ENCODE data around the gene B3GALT6. TPM values are rescaled to one million over a fixed set of nuclear protein-coding genes. Genes with fewer than 3 reads are reported as not detected.
A peak's percentile ranks its signal among the peaks of the same experiment; 100 is the strongest.

The B3GALT6 gene
- total RNA-seq, 1 experiment from 2014 or later = 74.0 TPM

- BruUV-seq (replicated peaks) = no TSS peak
- no peak for ATAC-seq
These were observed 20.2 kb upstream of the B3GALT6 start for GRCh38 chr1:1211541-1212441.

DNA sequence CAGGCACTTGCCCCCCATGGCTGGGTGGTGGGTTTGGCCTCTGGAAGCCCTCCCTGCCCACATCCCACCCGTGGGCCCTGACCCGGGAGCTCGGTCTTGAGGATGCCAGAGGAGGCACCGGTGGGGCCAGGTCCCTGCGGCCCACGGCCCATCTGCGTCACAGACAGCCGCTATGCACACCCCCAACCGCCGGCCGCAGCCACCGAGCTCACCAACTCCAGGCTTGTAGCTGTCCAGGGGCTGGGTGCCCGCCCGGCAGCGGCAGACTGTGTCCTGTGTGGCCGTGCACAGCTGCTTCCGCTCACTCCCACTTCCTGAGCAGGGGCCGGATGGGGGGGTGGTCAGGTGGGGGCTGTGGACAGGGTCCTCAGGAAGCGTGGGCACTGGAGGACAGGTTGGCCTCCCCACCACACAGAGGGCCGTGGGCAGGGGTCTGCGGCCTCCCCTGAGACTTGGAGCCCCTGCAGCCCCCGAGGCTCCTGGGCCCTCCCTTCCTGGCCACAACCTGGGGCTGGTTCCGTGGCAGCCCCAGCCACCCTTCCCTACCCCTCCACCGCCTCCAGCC, 19.2 kb upstream of the B3GALT6 start:
- no TSS peak for BruUV-seq (replicated peaks)
- Histone ChIP-seq H3K9me2 (replicated peaks; ENCODE audit: low read length) (no peaks in the 10 kb centered on the region), H4K20me1 (ENCODE audit: low read length) (no peaks in the 10 kb centered on the region), H3K4me3 (ENCODE audit: low read length) (no peak overlapping the region), H3K27ac (ENCODE audit: low read length) (no peak overlapping the region), H3K4me1 (ENCODE audit: insufficient read depth, low read length) (peaks cover 6% of the 10 kb centered on the region), H3K36me3 (ENCODE audit: low read depth, low read length) (peaks cover 12% of the 10 kb centered on the region; the same call in 1 of the 2 replicates), H2AFZ (ENCODE audit: low read length) (no peak overlapping the region), H3K79me2 (ENCODE audit: low read length) (no peaks in the 10 kb centered on the region), H3K27me3 (ENCODE audit: low read length) (no peaks in the 10 kb centered on the region), H3F3A (ENCODE audit: low read length, unreplicated experiment) (no peaks in the 10 kb centered on the region), H3K4me2 (ENCODE audit: low read length) (no peak overlapping the region), H3K9me3 (ENCODE audit: low read length) (no peaks in the 10 kb centered on the region), H3K9ac (ENCODE audit: low read length) (no peak overlapping the region)
- CTCF ChIA-PET = no interaction called here
- intact Hi-C loops (cut with micrococcal nuclease) = no loop called here
- DNase-seq (no peak), ATAC-seq (no peak)
- TF ChIP-seq EZH2 (IDR thresholded peaks at IDR 0.05; ENCODE audit: low read length, unreplicated experiment) (no peak), EZH2phosphoT487 (IDR thresholded peaks at IDR 0.05; ENCODE audit: borderline replicate concordance, low read length) (no peak)
- POLR2A ChIA-PET (ENCODE audit: unreplicated experiment) = no interaction called here

More at GRCh38 chr1:1211541-1212441, 20.2 kb upstream of the B3GALT6 start:
- Histone ChIP-seq H3K9me3 (ENCODE audit: low read length) (no peaks in the 10 kb centered on the region), H3K9ac (ENCODE audit: low read length) (no peak overlapping the region), H4K20me1 (ENCODE audit: low read length) (no peaks in the 10 kb centered on the region), H3K27ac (ENCODE audit: low read length) (no peak overlapping the region), H3K9me2 (replicated peaks; ENCODE audit: low read length) (no peaks in the 10 kb centered on the region), H3K4me3 (ENCODE audit: low read length) (no peak overlapping the region), H3K79me2 (ENCODE audit: low read length) (no peaks in the 10 kb centered on the region), H3K36me3 (ENCODE audit: low read depth, low read length) (peaks cover 4% of the 10 kb centered on the region; the same call in 1 of the 2 replicates), H3K27me3 (ENCODE audit: low read length) (no peaks in the 10 kb centered on the region), H3K4me2 (ENCODE audit: low read length) (no peak overlapping the region), H2AFZ (ENCODE audit: low read length) (no peak overlapping the region), H3F3A (ENCODE audit: low read length, unreplicated experiment) (no peaks in the 10 kb centered on the region), H3K4me1 (ENCODE audit: insufficient read depth, low read length) (peaks cover 11% of the 10 kb centered on the region)
- intact Hi-C loops (cut with micrococcal nuclease) = no loop called here
- ChIA-PET POLR2A (ENCODE audit: unreplicated experiment) (no interaction called here), CTCF (no interaction called here)
- no peak for DNase-seq
- TF ChIP-seq, protein P1, sequence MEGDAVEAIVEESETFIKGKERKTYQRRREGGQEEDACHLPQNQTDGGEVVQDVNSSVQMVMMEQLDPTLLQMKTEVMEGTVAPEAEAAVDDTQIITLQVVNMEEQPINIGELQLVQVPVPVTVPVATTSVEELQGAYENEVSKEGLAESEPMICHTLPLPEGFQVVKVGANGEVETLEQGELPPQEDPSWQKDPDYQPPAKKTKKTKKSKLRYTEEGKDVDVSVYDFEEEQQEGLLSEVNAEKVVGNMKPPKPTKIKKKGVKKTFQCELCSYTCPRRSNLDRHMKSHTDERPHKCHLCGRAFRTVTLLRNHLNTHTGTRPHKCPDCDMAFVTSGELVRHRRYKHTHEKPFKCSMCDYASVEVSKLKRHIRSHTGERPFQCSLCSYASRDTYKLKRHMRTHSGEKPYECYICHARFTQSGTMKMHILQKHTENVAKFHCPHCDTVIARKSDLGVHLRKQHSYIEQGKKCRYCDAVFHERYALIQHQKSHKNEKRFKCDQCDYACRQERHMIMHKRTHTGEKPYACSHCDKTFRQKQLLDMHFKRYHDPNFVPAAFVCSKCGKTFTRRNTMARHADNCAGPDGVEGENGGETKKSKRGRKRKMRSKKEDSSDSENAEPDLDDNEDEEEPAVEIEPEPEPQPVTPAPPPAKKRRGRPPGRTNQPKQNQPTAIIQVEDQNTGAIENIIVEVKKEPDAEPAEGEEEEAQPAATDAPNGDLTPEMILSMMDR (conservative IDR thresholded peaks at IDR 0.05; ENCODE audit: low read depth, low read length) = no peak
- TF ChIP-seq EZH2 (IDR thresholded peaks at IDR 0.05; ENCODE audit: low read length, unreplicated experiment) = no peak
- TF ChIP-seq EZH2phosphoT487 (IDR thresholded peaks at IDR 0.05; ENCODE audit: borderline replicate concordance, low read length) = no peak

DNA sequence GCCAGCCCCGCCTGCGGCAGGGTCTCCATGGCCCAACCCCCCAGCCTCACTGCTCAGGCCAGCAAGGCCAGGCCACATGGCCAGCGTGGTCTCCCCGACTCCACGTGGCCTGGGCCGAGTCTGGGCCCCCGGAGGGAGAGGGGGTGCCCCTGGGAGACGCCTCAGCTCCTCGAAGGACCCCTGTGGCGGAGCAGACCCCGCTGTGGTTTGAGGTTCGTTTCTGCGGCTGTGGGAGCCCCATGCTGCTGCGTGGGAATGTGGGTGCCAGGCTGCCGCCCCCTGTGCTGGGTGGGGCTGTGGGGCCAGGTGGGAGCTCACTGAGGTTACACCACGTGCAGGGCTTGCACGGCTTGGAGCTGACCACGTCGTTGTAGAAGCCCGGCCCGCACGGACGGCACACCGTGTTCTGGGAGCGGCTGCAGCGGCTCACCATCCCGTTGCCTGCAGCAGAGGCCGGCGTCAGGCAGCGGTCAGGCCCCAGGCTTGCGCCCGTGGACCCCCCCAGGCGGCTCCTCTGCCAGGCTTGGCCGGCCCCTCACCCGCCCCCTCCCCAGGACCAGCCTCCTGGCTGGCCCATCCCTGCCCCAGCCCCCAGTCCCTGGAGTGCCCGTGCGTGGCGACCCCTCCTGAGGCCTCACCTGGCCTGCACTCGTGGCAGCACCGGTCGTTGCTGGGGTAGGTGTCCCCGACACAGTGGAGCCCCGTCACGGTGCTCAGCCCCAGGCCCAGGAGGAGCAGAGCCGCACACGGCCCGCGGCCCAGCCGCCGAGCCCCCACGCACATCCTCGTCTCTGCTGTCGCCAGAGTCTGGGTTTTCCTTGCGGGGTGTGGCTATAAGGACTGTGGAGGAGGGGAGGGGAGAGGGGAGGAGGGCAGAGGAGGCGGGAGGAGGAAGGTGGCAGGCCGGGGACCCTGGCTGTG, 18.4 kb upstream of the B3GALT6 start, which contains the start of gene TNFRSF4:
Gene TNFRSF4 (minus strand): TSS at position 809 of the 921 bp plus-strand sequence. CDS start 26 bp downstream, at position 783.
- H3K36me3 ChIP-seq (ENCODE audit: low read depth, low read length) = peaks cover 19% of the 10 kb centered on the region; the same call in 1 of the 2 replicates
- no peaks in the 10 kb centered on the region for H4K20me1 ChIP-seq (ENCODE audit: low read length)
- ChIA-PET POLR2A (ENCODE audit: unreplicated experiment) (no interaction called here), CTCF (no interaction called here)
- H3K79me2 ChIP-seq (ENCODE audit: low read length) = no peaks in the 10 kb centered on the region
- no peak within 1 kb of the TSS for H3K27ac ChIP-seq (ENCODE audit: low read length)
- no peaks in the 10 kb centered on the region for H3K9me2 ChIP-seq (replicated peaks; ENCODE audit: low read length)
- intact Hi-C loops (cut with micrococcal nuclease) = no loop called here
- no peaks in the 10 kb centered on the region for H3K27me3 ChIP-seq (ENCODE audit: low read length)
- no TSS peak for BruUV-seq (replicated peaks)
- H3K9ac ChIP-seq (ENCODE audit: low read length) = no peak within 1 kb of the TSS
- H3K4me1 ChIP-seq (ENCODE audit: insufficient read depth, low read length) = peaks cover under 1% of the 10 kb centered on the region
- DNase-seq (no peak), ATAC-seq (peak; percentile 8; the same call in 1 of the 2 replicates)
- H2AFZ ChIP-seq (ENCODE audit: low read length) = no peak within 1 kb of the TSS
- H3F3A ChIP-seq (ENCODE audit: low read length, unreplicated experiment) = no peaks in the 10 kb centered on the region
- H3K4me2 ChIP-seq (ENCODE audit: low read length) = no peak within 1 kb of the TSS
- no peaks in the 10 kb centered on the region for H3K9me3 ChIP-seq (ENCODE audit: low read length)
- H3K4me3 ChIP-seq (ENCODE audit: low read length) = no peak within 1 kb of the TSS
- TF ChIP-seq, protein P1 (conservative IDR thresholded peaks at IDR 0.05; ENCODE audit: low read depth, low read length) = no peak

All from PC-3 (cell line).